Breast epithelium (tissue), 3 donors: ENCODE results near the gene KISS1.

Experiments
- CTCF ChIP-seq, 3 donors: fragments of 450-650 bp; IDR thresholded peaks; one replicate each; pipeline ENCODE4 v1.5.1; 2016 to 2017; ENCODE audit warnings: antibody characterized with exemption in 3 of 3, mild to moderate bottlenecking in 3 of 3, moderate library complexity in 3 of 3
- POLR2A ChIP-seq: fragments of 450-650 bp; IDR thresholded peaks from one replicate; pipeline ENCODE4 v1.6.1; 2016; ENCODE audit warnings: antibody characterized with exemption, mild to moderate bottlenecking, moderate library complexity
- POLR2AphosphoS5 ChIP-seq, 3 donors: sonication (generic); formaldehyde crosslinking; IDR thresholded peaks; one replicate each; pipeline ENCODE4 v1.6.1; 2017; ENCODE audit warnings: antibody characterized with exemption in 3 of 3

DNA sequence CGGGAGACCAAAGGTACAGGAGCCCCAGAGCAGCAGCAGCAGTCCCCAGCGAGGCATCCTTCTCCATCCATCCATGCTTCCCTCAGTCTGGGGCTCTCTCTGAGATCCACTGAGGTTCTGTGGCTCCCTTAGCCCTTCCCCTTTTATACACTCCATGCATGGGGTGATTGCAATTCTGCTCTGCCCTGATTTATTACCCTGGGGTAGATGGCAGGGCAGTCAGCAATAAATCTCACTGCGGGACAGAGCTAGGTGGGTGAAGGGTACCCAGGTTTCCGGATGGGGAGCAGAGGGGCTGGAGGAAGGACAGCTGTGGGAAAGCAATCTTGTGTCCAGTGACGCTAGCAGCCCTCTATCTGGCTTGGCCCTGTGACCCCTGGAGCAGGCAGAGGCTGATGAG is 30.1 kb downstream of the KISS1 start, which contains the start of gene REN:
- no peak for TF ChIP-seq CTCF (IDR thresholded peaks at IDR 0.05)
- TF ChIP-seq POLR2A: no peak
- no peak for TF ChIP-seq POLR2AphosphoS5 (IDR thresholded peaks at IDR 0.05)
